Measurements from ENCODE around the gene FAM222A. TPM values are rescaled to one million over a fixed set of nuclear protein-coding genes. Genes with fewer than 3 reads are reported as not detected.

Gene FAM222A
- total RNA-seq, 4 donors from 2014 or later: 0.34 to 3.5 (median 1.7) TPM; not detected in 1

- H3K9me3 ChIP-seq: no peaks in the 10 kb centered on the region
- H3K27ac ChIP-seq: no peak overlapping the region
- H3K4me3 ChIP-seq: no peak overlapping the region
- peaks cover 0 to 8% of the 10 kb centered on the region in 2 donors for H3K27me3 ChIP-seq
- intact Hi-C loops (cut with DNase I; ENCODE audit: low total_unique reads): no loop called here
- no peak for DNase-seq
- H3K4me1 ChIP-seq: no peaks in the 10 kb centered on the region
- H3K36me3 ChIP-seq: no peaks in the 10 kb centered on the region
- no peak for TF ChIP-seq POLR2A (IDR thresholded peaks at IDR 0.05)
- no peak for TF ChIP-seq CTCF (IDR thresholded peaks at IDR 0.05)
Measured at GRCh38 chr12:109719123-109720022, 5.7 kb downstream of the FAM222A start.

GRCh38 chr12:109720152-109720856 lies 6.7 kb downstream of the FAM222A start:
- Histone ChIP-seq H3K4me3 (no peak overlapping the region), H3K9me3 (no peaks in the 10 kb centered on the region), H3K27me3 (peaks cover 0 to 8% of the 10 kb centered on the region in 2 donors), H3K27ac (no peak overlapping the region), H3K4me1 (no peaks in the 10 kb centered on the region), H3K36me3 (no peaks in the 10 kb centered on the region)
- TF ChIP-seq CTCF (IDR thresholded peaks at IDR 0.05): no peak
- no peak for TF ChIP-seq POLR2A (IDR thresholded peaks at IDR 0.05)
- DNase-seq: no peak
- intact Hi-C loops (cut with DNase I; ENCODE audit: low total_unique reads): no loop called here

- Histone ChIP-seq H3K4me3 (no peak overlapping the region), H3K27me3 (peaks cover 0 to 8% of the 10 kb centered on the region in 2 donors), H3K4me1 (no peaks in the 10 kb centered on the region), H3K27ac (no peak overlapping the region), H3K36me3 (no peaks in the 10 kb centered on the region), H3K9me3 (no peaks in the 10 kb centered on the region)
- TF ChIP-seq POLR2A (IDR thresholded peaks at IDR 0.05) (no peak), CTCF (IDR thresholded peaks at IDR 0.05) (no peak)
- no peak for DNase-seq
- intact Hi-C loops (cut with DNase I; ENCODE audit: low total_unique reads): no loop called here
Measured at GRCh38 chr12:109720857-109721189, 7.2 kb downstream of the FAM222A start.

- intact Hi-C loops (cut with DNase I; ENCODE audit: low total_unique reads): no loop called here
- TF ChIP-seq POLR2A (IDR thresholded peaks at IDR 0.05): no peak
- TF ChIP-seq CTCF (IDR thresholded peaks at IDR 0.05): no peak
- Histone ChIP-seq H3K27ac (no peak overlapping the region), H3K36me3 (no peaks in the 10 kb centered on the region), H3K27me3 (peaks cover 0 to 8% of the 10 kb centered on the region in 2 donors), H3K4me3 (no peak overlapping the region), H3K9me3 (no peaks in the 10 kb centered on the region), H3K4me1 (no peaks in the 10 kb centered on the region)
- DNase-seq: no peak
Measured at GRCh38 chr12:109721276-109721675, 7.7 kb downstream of the FAM222A start.

Measured in uterus (tissue), 4 donors.